ENCODE results near the gene OAT. TPM values are rescaled to one million over a fixed set of nuclear protein-coding genes. Genes with fewer than 3 reads are reported as not detected.
A peak's percentile ranks its signal among the peaks of the same experiment; 100 is the strongest.

The OAT gene
- total RNA-seq, 4 donors from 2014 or later: 139 to 205 (median 168) TPM

DNA sequence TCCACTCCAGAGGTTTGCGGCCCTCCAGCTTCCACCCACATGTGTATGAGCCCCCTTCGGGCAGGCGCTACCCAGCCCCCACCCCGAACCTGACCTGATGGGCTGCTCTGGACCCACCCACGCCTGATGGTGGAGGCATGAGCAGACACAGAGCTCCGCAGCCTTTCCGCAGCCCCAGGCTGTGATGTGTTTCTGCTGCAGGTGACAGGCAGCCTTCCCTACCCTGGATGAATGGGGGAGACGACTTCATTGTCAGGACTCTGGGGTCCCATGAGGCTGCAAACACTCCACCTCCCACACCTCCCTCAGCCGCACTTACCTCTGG is 61.2 kb downstream of the OAT start:
- no peaks in the 10 kb centered on the region for H3K36me3 ChIP-seq
- H3K9me3 ChIP-seq: peaks cover 0 to 20% (median 2%) of the 10 kb centered on the region in 3 donors
- H3K27me3 ChIP-seq: no peaks in the 10 kb centered on the region
- H3K4me3 ChIP-seq: no peak overlapping the region
- ATAC-seq: no peak
- WGBS, 2 donors (ENCODE audit: low coverage in 1 of 2): 39 to 54% methylated on average over 2 to 6 of the region's 9 CpGs
- TF ChIP-seq POLR2A (IDR thresholded peaks at IDR 0.05): no peak
- TF ChIP-seq EP300 (IDR thresholded peaks at IDR 0.05): no peak
- no peak for TF ChIP-seq POLR2AphosphoS5 (IDR thresholded peaks at IDR 0.05)
- TF ChIP-seq, protein P1, sequence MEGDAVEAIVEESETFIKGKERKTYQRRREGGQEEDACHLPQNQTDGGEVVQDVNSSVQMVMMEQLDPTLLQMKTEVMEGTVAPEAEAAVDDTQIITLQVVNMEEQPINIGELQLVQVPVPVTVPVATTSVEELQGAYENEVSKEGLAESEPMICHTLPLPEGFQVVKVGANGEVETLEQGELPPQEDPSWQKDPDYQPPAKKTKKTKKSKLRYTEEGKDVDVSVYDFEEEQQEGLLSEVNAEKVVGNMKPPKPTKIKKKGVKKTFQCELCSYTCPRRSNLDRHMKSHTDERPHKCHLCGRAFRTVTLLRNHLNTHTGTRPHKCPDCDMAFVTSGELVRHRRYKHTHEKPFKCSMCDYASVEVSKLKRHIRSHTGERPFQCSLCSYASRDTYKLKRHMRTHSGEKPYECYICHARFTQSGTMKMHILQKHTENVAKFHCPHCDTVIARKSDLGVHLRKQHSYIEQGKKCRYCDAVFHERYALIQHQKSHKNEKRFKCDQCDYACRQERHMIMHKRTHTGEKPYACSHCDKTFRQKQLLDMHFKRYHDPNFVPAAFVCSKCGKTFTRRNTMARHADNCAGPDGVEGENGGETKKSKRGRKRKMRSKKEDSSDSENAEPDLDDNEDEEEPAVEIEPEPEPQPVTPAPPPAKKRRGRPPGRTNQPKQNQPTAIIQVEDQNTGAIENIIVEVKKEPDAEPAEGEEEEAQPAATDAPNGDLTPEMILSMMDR (IDR thresholded peaks at IDR 0.05): no peak
- no peak overlapping the region for H3K27ac ChIP-seq
- H3K4me1 ChIP-seq: peaks cover 0 to 6% (median 0%) of the 10 kb centered on the region in 3 donors

DNA sequence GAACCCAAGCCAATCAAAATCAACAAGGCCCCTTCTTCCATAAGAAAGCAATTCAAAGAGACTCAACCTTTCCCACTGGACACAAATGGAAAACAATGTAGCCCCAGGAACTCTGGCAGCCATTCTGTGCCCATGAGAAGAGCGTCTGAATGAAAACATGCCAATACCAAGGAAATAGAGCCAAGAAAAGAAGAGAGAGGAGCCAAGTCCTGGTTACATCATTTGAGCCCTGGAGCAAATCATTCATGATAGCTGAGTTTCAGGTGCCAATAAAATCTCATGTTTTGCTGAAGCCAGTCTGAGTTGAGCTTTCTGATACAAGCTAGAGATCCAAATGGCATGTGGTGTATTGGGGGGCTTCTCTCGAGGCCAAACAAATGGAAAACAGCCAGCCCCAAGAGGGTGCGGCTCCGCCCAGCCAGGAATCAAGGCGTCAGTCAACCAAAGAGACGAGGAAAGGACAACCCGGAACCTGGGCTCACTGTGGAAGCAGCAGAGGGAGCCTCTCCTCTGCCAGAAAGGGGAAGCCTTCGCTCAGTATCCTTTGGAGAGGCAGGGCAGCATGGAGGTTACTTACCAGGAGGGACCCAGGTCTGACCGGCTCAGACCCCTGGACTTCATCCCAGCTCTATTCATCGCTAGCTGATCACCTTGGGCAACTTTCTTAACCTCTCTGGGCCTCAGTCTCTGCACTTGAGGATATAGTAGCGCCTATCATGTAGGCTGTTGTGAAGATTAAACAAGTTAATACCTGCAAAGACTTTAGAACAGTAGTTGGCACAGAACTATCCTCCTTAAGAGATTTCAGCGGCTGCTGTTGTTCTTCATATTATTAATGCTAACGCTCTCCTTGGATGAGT is 61.8 kb downstream of the OAT start:
- Histone ChIP-seq H3K27ac (no peak overlapping the region), H3K36me3 (no peaks in the 10 kb centered on the region), H3K27me3 (no peaks in the 10 kb centered on the region), H3K4me1 (peaks cover 0 to 6% (median 0%) of the 10 kb centered on the region in 3 donors), H3K4me3 (no peak overlapping the region), H3K9me3 (peaks cover 0 to 20% (median 2%) of the 10 kb centered on the region in 3 donors)
- no peak for TF ChIP-seq POLR2AphosphoS5 (IDR thresholded peaks at IDR 0.05)
- no peak for TF ChIP-seq POLR2A (IDR thresholded peaks at IDR 0.05)
- no peak for TF ChIP-seq EP300 (IDR thresholded peaks at IDR 0.05)
- TF ChIP-seq, protein P1 (IDR thresholded peaks at IDR 0.05): no peak
- WGBS, 2 donors (ENCODE audit: low coverage in 1 of 2): 62 to 91% methylated on average over 6 to 10 of the region's 13 CpGs
- no peak for ATAC-seq

DNA sequence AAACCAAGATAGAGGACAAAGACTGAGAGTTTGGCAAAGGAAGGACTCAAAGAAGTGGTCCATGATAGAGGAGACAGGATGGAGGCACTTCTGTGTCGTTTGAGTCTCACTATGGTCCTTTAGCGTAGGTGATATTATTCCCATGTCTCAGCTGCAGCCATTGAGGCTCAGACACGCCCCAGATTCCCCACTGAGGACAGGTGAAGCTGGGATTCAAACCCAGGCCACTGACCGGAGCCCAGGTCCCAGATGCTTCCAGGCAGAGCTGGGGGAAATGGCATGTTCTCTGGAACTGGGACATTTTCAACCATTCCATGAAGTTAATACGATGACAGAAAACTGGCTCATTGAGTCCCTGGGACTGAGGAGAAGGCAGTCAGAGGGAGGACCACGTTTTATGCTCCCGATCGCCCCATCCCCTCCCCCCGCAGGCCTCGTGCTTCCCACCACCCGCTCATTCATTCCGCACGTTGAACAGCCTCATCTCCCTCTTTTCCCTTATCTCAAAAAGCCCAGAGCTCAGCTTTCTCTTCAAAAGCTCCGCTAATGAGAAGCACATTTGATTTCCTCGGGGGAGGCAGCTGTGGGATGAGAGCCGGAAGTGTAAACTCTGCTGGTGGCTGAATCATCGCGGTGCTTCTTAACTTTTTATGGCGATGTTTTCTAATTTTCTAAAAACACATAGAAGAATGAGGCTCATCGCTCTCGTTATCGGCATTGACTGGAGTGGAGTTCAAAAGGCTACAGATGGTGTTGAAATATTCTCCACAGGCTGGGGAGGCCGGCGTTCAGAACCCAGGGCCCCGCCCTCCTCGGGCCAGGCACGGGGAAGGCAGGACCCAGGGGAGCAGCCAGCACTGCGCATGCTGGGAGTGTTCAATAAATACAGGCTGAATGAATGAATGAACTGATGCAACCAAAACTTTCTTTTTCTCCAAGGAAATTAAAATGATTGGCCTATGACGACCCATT is 64.0 kb downstream of the OAT start:
- Histone ChIP-seq H3K4me3 (peak overlapping the region in 1 of 2 donors; percentile 40), H3K27ac (peak overlapping the region in 1 of 4 donors; percentile 11), H3K9me3 (peaks cover 0 to 14% (median 0%) of the 10 kb centered on the region in 3 donors), H3K4me1 (peaks cover 0 to 6% (median 0%) of the 10 kb centered on the region in 3 donors), H3K27me3 (no peaks in the 10 kb centered on the region), H3K36me3 (no peaks in the 10 kb centered on the region)
- ATAC-seq: peak; percentile 86
- WGBS, 2 donors (ENCODE audit: low coverage in 1 of 2): 29 to 36% methylated on average over 8 to 24 of the region's 29 CpGs
- TF ChIP-seq, protein P1 (IDR thresholded peaks at IDR 0.05): no peak
- no peak for TF ChIP-seq EP300 (IDR thresholded peaks at IDR 0.05)
- TF ChIP-seq POLR2A (IDR thresholded peaks at IDR 0.05): no peak
- TF ChIP-seq POLR2AphosphoS5 (IDR thresholded peaks at IDR 0.05): no peak

DNA sequence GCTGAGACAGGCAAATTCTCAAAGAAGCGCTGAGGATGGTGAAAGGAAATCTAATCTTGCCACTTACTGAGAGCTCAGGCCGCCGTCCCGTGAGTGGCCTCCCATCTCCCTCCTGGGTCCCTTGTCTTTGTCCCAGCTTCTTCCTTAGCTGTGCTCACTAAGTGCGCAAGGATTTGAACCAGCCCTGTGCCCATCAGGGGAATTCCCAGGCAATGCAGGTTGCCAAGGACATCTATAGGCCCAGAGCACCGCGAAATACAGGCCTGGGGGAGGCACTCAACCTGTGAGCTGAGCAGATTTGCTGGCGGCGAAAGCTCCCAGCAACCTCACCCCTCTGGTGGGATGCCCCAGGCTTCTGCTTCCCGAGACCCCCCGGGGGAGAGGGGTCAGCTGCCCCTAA is 64.8 kb downstream of the OAT start:
- WGBS, 2 donors (ENCODE audit: low coverage in 1 of 2): no CpG with 5 or more reads among the region's 11 CpGs
- Histone ChIP-seq H3K36me3 (no peaks in the 10 kb centered on the region), H3K4me3 (no peak overlapping the region), H3K9me3 (peaks cover 0 to 6% (median 0%) of the 10 kb centered on the region in 3 donors), H3K27ac (no peak overlapping the region), H3K4me1 (peaks cover 0 to 6% (median 0%) of the 10 kb centered on the region in 3 donors), H3K27me3 (no peaks in the 10 kb centered on the region)
- no peak for TF ChIP-seq POLR2A (IDR thresholded peaks at IDR 0.05)
- TF ChIP-seq, protein P1 (IDR thresholded peaks at IDR 0.05): no peak
- TF ChIP-seq EP300 (IDR thresholded peaks at IDR 0.05): no peak
- TF ChIP-seq POLR2AphosphoS5 (IDR thresholded peaks at IDR 0.05): no peak
- no peak for ATAC-seq

Data from gastroesophageal sphincter (tissue), 4 donors.